Glomerular visceral epithelial cell (primary cell): Measurements from ENCODE around the gene CACNG4.

Source experiments
- DNase-seq: peaks from one replicate; pipeline ENCODE4 v3.0.0-alpha.2; 2016; ENCODE audit errors: extremely low spot score

CACNG4 gene

DNA sequence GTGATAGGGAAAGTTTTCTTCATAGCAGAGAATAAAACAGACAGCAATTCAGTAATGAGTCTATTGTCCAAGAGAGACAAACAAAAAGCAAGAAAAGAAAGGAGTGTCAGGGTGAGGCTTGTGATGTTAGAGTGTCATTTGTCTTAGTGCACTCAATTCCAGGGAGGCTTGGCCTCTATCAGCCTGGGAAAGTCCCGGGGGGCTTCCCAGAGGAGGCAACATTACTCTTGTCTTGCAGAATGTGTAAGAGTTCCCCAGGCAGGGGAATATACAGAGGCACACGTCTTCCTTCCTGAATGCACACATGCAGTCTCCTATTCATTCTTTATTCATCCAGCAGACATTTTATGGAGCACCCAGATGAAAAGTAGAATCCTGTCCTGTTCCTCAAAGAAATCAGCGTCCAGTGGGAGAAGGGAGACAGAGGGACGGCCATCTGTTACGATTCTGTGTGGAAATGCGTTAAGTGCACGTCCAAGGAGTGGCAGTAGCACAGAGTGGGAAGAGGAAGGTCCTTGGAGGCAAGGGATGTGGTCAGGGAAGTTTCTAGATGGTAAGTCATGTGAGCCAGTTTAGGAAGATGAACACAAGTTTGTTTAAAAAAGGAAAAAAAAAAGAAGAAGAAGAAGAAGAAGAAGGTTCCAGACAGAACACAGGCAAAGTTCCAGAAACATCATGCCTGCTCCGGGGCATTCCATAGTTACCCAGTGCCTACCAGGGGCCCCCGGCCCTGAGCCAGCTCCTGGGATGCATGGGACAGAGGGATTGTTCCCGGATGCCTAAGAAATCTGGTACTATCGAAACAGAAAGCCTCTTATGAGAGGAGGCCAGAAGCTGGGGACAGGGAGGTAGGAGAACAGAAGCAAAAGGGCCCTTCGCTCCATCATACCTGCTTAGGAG is 21.1 kb downstream of the CACNG4 start:
- DNase-seq, result no peak

DNA sequence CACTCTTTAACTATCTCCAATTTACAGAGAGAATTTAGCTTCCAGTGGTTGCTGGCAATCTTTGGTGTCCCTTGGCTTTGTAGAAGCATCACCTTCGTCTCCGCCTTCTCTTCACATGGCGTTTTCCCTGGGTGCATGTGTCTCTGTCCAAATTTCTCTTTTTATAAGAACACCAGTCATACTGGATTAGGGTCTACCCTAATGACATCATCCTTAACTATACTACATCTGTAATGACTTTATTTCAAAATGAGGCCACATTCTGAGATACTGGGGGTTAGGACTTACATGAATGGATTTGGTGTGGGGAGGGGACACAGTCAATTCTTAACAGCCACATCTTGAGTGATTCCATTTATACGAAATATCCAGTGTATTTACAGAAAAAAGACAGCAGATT is 22.2 kb downstream of the CACNG4 start:
- no peak for DNase-seq

DNA sequence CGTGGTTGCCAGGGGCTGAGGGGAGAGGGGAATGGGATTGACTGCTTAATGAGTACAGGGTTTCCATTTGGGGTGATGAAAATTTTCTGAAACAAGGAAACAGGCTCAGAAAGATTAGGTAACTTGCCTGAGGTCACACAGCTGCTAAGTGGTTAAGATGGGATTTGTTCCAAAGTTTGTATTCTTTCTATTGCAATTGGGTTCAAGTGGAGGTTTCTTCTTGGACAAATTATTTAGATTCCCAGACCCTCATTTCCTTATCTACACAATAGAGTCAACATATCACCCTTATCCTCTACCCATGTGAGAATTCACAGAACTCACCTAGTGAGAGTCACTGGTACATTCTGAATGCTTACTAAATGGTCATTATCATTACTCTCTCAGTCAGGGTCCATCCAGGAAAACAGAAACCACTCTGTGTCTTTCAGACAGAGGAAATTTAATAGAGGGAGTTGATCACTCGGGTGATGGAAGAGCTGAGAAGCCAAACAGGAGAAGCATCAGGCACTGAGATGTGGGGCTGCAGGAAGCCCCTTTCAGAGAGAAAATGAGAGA is 22.6 kb downstream of the CACNG4 start:
- no peak for DNase-seq

DNA sequence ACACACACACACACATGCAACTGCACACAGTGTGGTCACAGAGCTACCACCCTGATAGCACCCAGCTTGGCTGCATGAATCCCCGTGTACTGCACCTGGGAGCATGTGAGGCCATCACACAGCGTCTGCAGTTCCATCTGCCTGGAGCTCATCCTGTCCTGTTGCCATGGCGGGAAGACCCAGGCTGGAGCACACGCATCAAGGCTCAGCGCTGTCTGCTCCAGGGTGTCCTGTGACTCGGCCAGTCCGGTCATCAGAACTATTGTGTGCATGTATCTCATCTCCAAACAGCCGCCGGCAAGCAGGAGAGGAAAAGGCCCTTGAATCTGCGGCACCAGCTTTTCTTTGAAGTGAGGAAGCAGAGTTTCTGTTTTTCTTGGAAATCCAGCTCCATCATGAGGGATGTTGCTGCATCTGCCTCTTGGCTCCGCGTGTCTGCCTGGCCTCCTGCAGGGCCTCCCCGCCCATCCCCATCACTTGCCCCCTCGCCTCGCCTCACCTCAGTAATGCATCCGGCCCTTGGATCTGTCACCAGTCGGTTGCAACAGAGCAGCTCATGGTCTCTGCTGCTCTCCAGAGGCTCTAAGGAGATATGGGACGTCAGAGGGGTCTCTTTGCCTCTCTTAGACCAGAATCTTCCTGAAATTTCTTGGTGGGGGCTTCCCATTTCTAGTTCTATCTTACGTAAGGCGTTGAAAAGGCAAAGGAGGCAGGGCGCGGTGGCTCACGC is 23.7 kb downstream of the CACNG4 start:
- DNase-seq, result no peak

DNA sequence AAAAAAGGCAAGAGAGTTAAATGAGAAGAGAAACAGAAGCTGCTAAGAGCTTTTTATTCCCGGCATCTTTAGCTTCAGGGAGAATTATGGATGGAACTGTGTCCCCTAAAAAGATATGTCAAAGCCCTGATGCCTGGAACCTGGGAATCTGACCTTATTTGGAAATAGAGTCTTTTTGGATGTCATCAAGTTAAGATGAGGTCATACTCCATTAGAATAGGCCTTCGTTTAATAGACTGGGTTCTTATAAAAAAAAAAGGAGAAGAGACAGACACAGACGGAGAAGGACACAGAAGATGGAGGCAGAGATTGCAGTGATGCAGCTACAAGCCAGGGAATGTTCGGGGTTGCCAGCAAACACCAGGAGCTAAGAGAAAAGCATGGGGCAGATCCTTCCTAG is 24.6 kb downstream of the CACNG4 start:
- DNase-seq, result no peak

DNA sequence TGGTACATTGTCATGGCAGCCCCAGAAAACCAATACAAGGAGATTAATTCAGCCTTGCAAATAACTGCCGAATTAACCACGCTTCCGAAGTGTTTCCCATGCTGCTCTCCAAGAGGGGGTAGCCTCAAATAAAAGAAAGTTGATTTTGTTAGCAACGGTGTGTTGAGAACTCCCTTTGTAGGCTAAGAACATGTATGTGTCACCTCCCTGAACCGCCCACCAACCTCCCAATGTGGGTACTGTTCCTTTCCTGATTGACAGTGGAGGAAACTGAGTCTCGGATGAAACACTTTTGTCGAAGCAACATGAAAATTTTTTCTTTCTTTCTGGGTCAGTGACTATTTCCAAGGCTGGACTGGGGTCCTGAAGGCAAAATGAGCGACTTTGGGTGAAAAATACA is 25.1 kb downstream of the CACNG4 start:
- DNase-seq, result no peak

DNA sequence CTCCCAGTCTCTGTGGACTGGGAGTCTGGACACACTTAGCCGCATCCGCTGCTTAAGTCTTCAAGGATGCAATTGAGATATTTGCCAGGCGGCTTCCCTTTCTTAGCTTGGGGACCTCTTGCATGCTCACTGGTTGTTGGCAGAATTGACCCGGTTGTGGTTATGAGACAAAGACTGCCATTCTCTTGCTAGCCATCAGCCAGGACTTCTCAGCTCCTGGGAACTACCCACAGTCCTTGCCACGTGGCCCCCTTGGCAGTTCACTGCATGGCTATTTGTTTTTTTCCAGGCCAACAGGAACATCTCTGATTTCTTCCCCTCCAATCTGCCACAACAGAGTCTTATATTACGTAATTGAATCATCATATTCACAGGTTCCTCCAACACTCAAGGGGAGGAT is 25.5 kb downstream of the CACNG4 start:
- DNase-seq, result no peak

DNA sequence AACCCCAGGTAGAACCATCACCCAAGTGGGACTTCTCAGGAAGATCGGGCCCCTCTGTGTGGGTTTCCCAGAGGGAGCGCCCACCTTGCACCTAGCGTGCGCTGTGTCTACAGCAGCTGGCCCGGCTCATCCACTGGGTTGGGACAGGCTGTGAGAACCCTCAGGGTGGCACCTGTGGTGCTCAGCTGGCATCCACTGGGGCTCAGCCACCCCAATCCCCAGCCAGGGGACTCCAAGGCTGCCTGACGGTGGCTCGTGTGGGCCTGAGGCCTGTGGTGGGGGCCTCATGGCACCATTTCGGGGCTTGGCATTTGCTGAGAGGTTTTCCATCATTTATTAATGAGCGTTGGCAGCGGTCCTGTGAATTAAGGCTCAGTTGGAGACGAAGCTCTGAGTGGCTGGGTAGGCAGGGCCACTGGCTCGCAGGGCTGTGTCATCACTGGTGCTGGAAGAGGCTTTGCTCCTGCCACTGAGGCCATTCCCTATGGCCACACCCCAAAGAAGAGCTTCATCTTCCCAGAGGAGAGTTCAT is 28.5 kb downstream of the CACNG4 start:
- DNase-seq, result no peak

DNA sequence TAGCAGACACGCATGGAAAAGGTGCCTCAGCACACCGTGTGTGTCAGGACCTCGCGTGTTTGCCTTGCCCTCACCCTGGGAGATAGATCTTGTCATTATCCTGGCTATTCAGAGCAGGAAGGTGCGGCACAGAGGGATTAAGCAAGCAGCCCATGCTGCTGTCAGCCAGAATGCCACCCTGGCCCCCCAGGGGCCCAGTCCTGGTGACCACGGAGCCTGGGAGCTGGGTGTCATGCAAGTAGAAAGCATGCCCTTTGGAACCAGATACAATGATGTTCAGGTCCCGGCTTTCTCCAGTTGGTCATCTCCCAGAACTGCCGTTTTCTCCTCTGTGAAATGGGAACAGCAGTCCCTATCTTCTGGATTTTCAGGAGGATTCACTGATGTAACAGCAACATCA is 29.9 kb downstream of the CACNG4 start:
- DNase-seq, result no peak

DNA sequence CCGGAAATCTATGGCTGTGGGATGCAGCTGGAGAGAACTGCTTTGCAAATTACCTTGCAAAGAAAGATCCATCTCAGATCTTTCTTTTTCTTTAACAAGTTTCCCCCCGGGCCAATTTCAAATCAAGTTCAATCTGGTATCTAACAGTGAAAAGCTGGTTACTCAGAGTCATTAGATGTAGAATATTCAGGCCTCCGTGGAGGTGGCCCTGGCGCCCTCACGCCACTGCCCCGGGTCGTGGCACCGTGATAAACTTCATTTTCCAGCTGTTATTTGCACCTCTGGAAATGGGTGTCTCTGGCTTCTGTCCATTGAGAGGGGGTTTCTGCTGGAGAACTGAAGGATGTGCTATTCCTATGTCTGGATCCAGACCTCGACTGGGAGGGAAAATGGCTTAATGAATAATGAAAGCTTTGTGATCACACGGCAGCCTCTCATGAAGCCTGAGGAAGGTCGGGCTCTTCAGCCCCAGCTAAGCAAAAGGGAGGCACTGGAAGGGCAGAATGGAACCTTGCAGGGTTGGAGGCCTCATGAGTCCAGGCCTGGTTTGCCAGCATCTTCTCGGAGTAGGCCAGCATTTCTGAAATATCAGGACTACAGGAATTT is 30.5 kb downstream of the CACNG4 start:
- no peak for DNase-seq

DNA sequence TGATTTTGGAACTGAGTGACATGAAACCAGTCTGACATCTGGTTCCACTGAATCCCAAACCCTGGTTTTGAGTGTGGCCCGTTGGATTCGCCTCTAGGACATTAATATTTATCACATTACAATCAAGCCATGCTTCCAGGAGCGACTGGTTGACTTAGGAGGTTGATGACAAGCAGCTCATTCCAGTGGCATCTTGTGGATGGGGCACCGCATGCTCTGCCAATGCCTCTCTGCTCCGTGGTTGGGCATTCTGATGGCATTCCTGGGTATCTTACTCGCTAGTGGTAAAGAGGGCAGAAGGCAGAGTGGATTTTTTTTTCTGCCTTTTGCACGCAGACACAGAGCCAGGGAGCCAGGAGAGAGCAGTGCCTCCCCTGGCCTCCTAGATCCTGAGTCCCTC is 31.4 kb downstream of the CACNG4 start:
- peak; percentile 17 for DNase-seq

DNA sequence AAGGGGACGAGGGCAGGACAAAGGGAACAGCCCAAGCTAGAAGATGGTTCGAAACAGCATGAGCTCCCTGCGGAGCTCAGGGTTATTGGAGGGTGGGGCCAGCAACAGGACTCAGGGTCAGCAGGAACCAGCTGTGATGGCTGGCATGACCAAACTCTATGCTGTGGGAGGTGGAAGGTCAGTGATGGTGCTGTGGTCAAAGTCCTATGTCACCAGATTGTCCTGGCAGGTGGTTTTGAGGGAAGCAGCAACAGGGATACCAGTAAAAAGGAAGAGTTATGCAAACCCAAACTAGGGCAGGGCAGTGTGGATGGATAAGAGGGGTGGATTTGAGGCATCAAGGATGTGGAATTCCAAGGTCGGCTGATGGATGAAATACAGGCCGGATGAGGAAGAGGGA is 32.4 kb downstream of the CACNG4 start:
- no peak for DNase-seq

DNA sequence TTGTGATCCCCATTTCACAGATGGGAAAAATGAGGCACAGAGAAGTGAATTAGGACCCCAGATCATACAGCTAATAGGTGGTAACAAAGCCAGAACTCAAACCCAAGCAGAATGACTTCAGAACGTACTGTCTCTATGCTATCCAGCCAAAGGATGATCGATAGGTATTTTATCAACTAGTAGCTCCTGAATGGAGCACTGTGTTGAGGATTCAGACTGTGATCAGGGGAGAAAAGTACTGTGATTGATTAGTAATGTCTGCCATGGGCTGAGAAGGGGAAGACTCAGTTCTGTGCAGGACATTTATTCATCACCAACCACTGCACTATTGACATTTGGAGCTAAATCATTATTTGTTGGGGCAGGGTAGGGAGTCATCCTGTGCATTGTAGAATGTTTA is 38.7 kb downstream of the CACNG4 start:
- no peak for DNase-seq

DNA sequence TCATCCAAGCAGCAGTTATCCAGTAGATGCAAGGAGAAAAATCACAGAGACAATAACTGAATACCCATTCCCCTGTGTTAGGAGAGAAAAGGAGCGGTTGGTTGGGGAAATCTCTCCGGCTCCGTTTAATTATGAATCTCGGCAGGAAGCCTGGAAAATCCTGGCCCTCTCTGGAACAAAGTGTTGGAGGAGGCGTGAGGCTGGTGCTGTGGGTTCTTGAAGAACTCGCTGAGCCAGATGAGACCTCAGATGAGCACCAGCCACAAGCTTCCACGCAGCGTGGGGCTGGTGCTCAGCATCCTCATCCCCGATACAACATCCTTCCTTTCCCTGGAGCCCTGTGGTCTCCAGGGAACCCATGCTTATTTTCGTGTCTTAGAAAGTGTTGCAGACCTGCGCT is 39.7 kb downstream of the CACNG4 start:
- DNase-seq, result no peak

DNA sequence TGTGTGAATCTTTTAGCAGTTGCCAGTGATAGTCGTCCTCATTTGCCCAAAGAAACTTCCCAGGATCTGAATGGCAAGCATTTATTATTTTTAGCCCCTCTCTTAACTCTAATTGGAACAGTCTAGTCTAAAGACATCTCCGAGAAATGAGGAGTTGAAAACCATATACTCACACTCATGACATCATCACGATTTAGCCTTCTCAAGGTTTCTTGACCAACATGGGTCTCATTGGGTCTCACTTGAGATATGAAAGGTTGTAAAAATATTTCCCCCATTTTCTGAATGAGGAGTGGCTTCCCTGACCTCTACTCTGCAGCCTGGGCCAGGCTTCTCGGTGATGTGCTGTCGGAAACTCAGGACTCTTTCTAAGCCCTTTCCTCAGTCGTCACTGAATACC is 42.8 kb downstream of the CACNG4 start:
- DNase-seq, result no peak

DNA sequence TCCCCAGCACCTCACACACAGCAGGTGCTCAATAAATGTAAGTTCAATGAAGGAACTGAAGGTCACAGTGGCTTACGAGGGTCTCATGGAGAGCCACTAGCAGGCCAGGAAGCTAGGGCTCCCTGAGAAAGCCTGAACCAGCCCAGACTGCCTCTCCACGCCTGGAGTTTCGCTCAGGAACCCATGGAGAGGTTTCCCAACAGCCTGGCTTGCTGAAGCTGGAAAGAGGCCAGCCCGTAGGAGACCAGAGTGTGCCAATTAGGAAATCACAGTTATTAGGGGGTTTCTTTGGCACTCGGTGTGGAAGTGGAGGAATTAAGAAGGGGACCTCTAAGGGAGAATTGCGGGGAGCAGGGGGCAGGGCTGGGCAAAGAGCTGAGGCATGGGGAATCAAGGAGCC is 43.6 kb downstream of the CACNG4 start:
- DNase-seq, result no peak

DNA sequence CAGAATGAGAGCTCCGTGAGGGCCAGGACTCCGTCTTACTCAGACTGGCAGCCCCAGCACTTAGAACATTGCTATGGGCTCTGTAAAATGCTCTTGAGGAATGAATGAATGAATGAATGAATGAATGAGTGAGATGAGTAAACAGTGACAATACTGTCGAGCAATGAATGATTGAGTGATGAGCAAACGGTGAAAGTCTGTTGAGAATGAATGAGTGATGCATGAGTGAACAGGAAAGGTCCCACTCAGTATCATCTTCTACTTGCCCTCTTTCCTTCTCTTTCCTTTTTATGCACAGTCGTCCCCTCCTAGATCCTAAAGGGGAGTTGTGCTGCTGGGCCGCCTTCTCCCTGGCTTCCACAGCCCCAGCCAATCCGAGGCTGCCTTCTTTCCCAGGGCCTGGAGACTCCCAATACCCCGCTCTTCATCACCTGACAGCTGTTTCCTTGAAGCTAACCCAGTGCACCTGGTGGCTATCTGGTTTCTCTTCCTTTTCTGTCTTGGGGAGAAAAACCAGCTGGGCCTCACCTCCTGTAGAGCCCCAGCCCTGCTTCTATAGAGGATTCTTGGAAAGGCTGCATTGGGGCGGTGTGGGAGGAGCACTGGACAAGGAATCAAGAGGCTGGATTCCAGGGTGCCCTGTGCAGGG is 47.1 kb downstream of the CACNG4 start:
- no peak for DNase-seq

DNA sequence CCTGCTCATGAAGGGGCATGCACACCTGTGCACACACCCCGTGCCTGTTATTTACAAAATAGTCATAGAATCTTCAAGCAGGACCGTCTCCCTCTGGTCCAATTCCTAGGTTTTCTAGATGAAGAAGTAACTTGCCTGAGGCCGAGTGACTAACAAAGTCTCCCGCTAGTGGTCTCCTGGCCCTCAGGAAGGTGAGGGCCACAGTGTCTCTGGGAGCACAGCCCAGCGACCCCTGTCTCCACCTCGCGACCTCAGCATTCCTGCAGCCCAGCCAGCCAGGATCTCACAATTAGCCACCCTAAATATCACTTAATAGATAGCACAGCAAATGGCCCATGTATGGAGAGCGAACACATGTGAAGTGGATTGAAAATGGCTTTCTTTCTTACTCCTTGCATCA is 49.4 kb downstream of the CACNG4 start:
- no peak for DNase-seq

DNA sequence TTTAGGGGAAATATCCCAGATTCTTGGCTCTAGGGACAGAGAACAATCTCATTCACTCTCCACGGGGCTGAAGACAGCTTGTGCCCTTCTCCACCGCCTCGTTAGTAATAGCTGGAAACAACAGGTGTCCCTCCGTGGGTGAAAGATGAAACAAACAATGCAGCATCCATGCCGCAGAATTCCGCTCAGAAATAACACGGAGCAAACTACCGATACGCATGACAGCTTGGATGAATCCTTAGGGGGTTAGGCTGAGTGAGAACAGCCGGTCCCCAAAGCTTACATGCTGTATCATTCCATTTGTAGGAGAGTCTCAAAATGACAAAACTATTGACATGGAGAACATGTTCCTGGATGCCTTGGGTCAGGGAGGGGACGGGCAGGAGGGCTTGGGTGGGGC is 50.5 kb downstream of the CACNG4 start:
- DNase-seq, result no peak

DNA sequence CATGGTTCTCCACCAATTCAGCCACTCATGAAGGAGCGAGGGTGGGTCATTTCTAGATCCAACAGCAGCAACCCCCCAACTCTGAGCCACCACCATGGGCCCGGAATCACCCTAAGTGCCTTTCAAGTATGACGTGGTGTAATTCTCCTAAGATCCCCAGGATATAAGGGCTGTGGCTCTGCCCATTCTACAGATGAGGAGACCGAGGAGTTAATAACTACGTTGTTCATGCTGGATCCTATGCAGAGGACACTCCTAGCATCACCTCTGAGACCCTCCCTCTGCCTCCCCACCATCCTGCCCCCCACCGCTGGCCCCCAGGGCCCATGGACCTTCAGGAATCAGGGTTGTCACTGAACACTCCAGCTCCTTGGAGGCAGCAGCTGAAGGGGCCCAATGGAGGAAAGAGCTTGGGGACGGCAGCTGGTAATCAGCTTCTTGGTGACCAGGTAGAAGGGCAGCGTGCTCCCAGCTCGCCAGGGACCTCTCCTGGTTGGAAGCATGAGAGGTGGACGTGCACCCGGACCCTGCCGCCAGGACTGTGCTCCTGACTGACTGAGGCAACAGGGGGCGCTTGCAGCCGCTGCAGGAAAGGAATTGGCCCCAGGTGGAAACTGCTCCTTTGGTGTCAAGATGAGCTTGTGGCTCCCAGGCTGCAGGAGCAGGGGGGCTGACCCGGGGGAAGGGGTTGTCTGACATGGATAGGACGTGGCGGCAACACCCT is 51.7 kb downstream of the CACNG4 start:
- no peak for DNase-seq

DNA sequence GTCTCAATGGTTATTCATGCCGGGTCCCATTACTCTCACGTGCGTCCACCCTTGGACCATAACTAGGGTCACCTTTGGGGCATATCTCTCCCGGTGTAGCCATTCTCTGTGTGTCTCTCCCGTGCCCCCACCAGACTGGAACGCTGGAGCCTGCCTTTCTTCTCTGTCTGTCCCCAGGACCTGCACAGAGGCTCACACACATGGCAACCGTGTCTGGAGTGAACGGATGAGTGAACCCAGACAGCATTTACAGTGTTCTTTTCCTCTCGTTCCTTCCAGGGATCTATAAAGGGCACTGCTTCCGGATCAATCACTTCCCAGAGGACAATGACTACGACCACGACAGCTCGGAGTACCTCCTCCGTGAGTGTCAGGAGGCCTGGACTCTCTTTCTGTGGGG is 53.4 kb downstream of the CACNG4 start:
- DNase-seq, result no peak
